Esophagus muscularis mucosa (tissue), 4 donors: ENCODE measurements around the gene LHPP.

Source experiments
- EP300 ChIP-seq: sonication (generic); formaldehyde crosslinking; IDR thresholded peaks from one replicate; pipeline ENCODE4 v1.6.1; 2017; ENCODE audit warnings: antibody characterized with exemption
- POLR2A ChIP-seq: fragments of 450-650 bp; IDR thresholded peaks from one replicate; pipeline ENCODE4 v1.6.1; 2017; ENCODE audit warnings: antibody characterized with exemption, moderate library complexity, mild to moderate bottlenecking, low read depth
- TF ChIP-seq, protein P1 (sequence below), 3 experiments: fragments of 200-600 bp in 2 of 3; fragments of 450-650 bp in 1 of 3; sonication (generic) in 2 of 3; IDR thresholded peaks; one replicate each; pipeline ENCODE4 v1.5.1; 2017 to 2019; ENCODE audit warnings: antibody characterized with exemption in 3 of 3, mild to moderate bottlenecking in 2 of 3, moderate library complexity in 1 of 3

DNA sequence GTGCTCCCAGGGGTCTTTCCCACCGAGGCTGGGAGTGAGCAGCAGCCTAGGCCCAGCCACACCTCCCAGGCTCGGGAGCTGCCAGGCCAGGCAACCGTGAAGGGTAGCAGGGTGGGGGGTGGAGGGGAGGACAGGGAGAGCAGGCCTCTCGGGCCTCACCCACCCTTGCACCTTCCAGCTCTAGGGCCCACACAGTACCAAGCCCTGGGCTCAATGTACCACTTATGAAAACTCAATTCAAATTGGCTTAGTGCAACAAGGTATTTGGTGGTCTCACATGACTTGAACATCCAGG, 155.2 kb downstream of the LHPP start:
- TF ChIP-seq, protein P1, sequence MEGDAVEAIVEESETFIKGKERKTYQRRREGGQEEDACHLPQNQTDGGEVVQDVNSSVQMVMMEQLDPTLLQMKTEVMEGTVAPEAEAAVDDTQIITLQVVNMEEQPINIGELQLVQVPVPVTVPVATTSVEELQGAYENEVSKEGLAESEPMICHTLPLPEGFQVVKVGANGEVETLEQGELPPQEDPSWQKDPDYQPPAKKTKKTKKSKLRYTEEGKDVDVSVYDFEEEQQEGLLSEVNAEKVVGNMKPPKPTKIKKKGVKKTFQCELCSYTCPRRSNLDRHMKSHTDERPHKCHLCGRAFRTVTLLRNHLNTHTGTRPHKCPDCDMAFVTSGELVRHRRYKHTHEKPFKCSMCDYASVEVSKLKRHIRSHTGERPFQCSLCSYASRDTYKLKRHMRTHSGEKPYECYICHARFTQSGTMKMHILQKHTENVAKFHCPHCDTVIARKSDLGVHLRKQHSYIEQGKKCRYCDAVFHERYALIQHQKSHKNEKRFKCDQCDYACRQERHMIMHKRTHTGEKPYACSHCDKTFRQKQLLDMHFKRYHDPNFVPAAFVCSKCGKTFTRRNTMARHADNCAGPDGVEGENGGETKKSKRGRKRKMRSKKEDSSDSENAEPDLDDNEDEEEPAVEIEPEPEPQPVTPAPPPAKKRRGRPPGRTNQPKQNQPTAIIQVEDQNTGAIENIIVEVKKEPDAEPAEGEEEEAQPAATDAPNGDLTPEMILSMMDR (IDR thresholded peaks at IDR 0.05) = no peak
- no peak for TF ChIP-seq EP300
- TF ChIP-seq POLR2A = no peak
